ENCODE results near the gene EIF4E3.

GRCh38 chr3:71640331-71640983 lies 84.7 kb downstream of the EIF4E3 start:
- TF ChIP-seq CTCF (IDR thresholded peaks at IDR 0.05) (no peak), POLR2A (IDR thresholded peaks at IDR 0.05) (no peak)
